Thyroid gland (tissue), 4 donors: ENCODE results near the gene GRB10. TPM values are rescaled to one million over a fixed set of nuclear protein-coding genes. Genes with fewer than 3 reads are reported as not detected.
A peak's percentile ranks its signal among the peaks of the same experiment; 100 is the strongest.

Source experiments
- DNase-seq, 2 donors: peaks; one replicate each; pipeline ENCODE4 v3.0.0-alpha.2; 2019
- H3K27ac ChIP-seq, 3 donors: fragments of 200-600 bp; sonication (generic); 1 replicate in 2 of 3; 2 replicates in 1 of 3; pipeline ENCODE4 v1.5.1; 2016 to 2019; ENCODE audit warnings: mild to moderate bottlenecking in 1 of 3, moderate library complexity in 1 of 3
- H3K27me3 ChIP-seq: fragments of 200-600 bp; sonication (generic); one replicate; pipeline ENCODE4 v1.5.1; 2019
- H3K36me3 ChIP-seq, 2 donors: fragments of 200-600 bp; sonication (generic); one replicate each; pipeline ENCODE4 v1.5.1; 2016 to 2019
- H3K4me1 ChIP-seq, 2 donors: fragments of 200-600 bp; sonication (generic); one replicate each; pipeline ENCODE4 v1.5.1; 2017 to 2019
- H3K4me3 ChIP-seq, 3 donors: fragments of 200-600 bp; sonication (generic); replicated peaks in 1 of 3; 1 replicate in 2 of 3; 2 replicates in 1 of 3; pipeline ENCODE4 v1.5.1; 2016; ENCODE audit warnings: mild to moderate bottlenecking in 1 of 3
- H3K9me3 ChIP-seq: fragments of 200-600 bp; sonication (generic); one replicate; pipeline ENCODE4 v1.5.1; 2017
- POLR2A ChIP-seq, 2 donors: fragments of 450-650 bp; IDR thresholded peaks; one replicate each; pipeline ENCODE4 v1.6.1; 2017; ENCODE audit warnings: antibody characterized with exemption in 2 of 2, mild to moderate bottlenecking in 2 of 2, moderate library complexity in 1 of 2
- WGBS, 2 donors: methylation state at CpG; one replicate each; pipeline ENCODE4 v1.1.5; 2017; 5-methylcytosine and 5-hydroxymethylcytosine counted together
- intact Hi-C: fragments of 100-400 bp; cut with DNase I; formaldehyde crosslinking; loops from one replicate; pipeline ENCODE4 v1.15.1; 2023
- total RNA-seq, 4 donors: library from RNA; depleted of rRNA; stranded (reverse); fragments of >200 nt; gene quantifications; one replicate each; pipeline ENCODE4 v1.2.3, GENCODE V29; 2016
- TF ChIP-seq, protein P1 (sequence below), 6 experiments: fragments of 200-600 bp in 3 of 6; fragments of 450-650 bp in 3 of 6; sonication (generic) in 3 of 6; IDR thresholded peaks; one replicate each; pipeline ENCODE4 v1.5.1; 2016 to 2019; ENCODE audit warnings: antibody characterized with exemption in 6 of 6, mild to moderate bottlenecking in 2 of 6, inconsistent platforms in 1 of 6, moderate library complexity in 1 of 6

Gene GRB10
- total RNA-seq, 4 donors from 2014 or later = 21.3 to 99.2 (median 39.6) TPM

DNA sequence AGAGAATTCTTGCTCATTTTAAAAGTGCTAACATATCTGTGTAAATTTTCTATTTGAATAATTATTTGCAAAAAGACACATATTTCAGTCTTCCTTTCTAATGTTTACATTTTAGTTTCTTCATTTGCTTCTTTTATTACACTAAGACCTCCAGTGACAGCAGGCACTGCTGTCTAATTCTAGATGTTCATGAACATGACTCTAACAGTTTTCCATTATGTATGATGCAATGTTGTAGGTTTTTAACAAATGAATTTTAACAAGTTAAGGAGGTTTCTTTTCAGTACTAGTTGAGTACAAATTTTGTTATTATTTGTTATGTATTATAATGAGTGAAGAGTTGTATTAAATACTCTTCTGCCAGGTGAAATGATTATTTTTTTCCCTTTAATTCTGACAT is 83.6 kb downstream of the GRB10 start:
- H3K4me3 ChIP-seq = no peak overlapping the region
- TF ChIP-seq, protein P1, sequence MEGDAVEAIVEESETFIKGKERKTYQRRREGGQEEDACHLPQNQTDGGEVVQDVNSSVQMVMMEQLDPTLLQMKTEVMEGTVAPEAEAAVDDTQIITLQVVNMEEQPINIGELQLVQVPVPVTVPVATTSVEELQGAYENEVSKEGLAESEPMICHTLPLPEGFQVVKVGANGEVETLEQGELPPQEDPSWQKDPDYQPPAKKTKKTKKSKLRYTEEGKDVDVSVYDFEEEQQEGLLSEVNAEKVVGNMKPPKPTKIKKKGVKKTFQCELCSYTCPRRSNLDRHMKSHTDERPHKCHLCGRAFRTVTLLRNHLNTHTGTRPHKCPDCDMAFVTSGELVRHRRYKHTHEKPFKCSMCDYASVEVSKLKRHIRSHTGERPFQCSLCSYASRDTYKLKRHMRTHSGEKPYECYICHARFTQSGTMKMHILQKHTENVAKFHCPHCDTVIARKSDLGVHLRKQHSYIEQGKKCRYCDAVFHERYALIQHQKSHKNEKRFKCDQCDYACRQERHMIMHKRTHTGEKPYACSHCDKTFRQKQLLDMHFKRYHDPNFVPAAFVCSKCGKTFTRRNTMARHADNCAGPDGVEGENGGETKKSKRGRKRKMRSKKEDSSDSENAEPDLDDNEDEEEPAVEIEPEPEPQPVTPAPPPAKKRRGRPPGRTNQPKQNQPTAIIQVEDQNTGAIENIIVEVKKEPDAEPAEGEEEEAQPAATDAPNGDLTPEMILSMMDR (IDR thresholded peaks at IDR 0.05) = no peak
- TF ChIP-seq POLR2A (IDR thresholded peaks at IDR 0.05) = no peak
- intact Hi-C loops = no loop called here
- H3K36me3 ChIP-seq = no peaks in the 10 kb centered on the region
- no peak overlapping the region for H3K27ac ChIP-seq
- H3K4me1 ChIP-seq = no peaks in the 10 kb centered on the region
- DNase-seq = no peak
- no peaks in the 10 kb centered on the region for H3K27me3 ChIP-seq
- no peaks in the 10 kb centered on the region for H3K9me3 ChIP-seq

DNA sequence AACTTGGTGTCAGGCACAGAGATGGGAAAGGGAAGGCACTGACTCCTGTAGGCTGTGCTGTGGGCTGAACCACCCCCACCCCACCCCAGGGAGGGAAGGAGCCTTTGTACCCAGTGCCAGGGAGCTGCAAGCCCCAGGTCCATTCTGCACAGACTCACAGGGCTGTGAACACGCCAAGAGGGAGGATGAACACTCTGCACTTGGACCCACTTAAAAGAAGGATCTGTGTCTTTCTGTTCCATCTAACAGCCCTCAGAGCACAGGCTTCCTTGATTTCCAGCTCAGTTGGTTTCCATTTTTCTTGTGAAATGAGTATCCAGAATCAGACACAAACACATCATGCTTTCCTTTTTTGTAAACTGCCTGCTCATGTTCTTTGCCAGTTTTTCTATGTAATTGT is 84.9 kb downstream of the GRB10 start:
- Histone ChIP-seq H3K27ac (no peak overlapping the region), H3K4me1 (no peaks in the 10 kb centered on the region), H3K9me3 (no peaks in the 10 kb centered on the region), H3K36me3 (no peaks in the 10 kb centered on the region), H3K27me3 (no peaks in the 10 kb centered on the region), H3K4me3 (no peak overlapping the region)
- 53 to 100% methylated on average over 1 of the region's 1 CpG for WGBS, 2 donors
- DNase-seq = no peak
- no peak for TF ChIP-seq POLR2A (IDR thresholded peaks at IDR 0.05)
- TF ChIP-seq, protein P1 (IDR thresholded peaks at IDR 0.05) = no peak
- intact Hi-C loops = no loop called here

DNA sequence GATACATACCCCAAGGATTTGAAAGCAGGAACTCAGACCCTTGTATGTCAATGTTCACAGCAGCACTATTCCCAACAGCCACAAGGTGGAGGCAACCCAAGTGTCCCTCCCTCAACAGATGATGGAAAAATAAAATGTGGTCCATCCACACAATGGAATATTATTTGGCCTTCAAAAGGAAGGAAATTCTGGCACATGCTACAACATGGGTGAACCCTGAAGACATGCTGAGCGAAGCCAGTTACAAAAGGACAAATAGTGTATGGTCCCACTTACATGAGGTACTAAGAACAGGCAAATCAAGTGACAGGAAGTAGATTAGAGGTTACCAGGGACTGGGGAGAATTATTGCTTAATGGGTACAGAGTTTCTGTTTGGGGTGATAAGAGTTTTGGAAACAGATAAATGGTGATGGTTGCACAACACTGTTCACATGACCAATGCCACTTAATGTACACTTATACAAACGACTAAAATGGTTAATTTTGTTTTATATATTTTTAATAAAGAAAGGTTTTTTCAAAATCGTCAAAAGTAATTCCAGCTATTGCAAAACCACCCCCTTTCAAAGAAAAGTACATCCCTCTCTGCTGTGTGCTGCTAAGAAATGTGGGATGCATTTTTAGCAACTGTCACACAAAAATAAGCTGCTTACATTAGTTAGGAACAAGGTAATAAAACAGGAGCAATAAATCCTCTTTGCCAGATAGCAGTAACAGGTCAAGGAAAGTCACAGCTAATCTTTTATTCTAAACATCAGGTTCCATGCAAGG is 85.7 kb downstream of the GRB10 start:
- H3K27ac ChIP-seq = no peak overlapping the region
- H3K27me3 ChIP-seq = no peaks in the 10 kb centered on the region
- H3K4me1 ChIP-seq = no peaks in the 10 kb centered on the region
- intact Hi-C loops = no loop called here
- 82 to 89% methylated on average over 3 of the region's 3 CpGs for WGBS, 2 donors
- no peak for DNase-seq
- no peaks in the 10 kb centered on the region for H3K36me3 ChIP-seq
- H3K4me3 ChIP-seq = no peak overlapping the region
- no peaks in the 10 kb centered on the region for H3K9me3 ChIP-seq
- TF ChIP-seq, protein P1 (IDR thresholded peaks at IDR 0.05) = peak in 1 of 6 experiments; percentile 26
- TF ChIP-seq POLR2A (IDR thresholded peaks at IDR 0.05) = no peak

DNA sequence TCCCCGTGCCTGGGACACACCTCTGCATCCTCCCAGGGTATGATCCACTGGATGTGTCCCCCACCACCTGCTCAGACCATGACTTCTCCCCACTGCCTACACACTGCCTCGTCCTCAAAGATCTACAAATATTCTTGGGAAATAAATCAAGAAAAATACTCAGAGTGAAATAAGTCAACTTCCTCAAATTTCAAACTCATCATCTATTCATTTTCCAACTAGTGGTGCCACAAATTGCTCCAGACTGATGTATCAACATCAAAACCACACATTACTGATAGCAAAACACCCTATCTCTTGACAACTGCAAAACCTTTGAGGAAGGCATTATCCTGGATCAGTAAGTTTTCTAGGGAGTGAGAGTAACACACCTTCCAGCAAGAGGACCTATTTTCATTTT is 87.7 kb downstream of the GRB10 start:
- H3K4me1 ChIP-seq = no peaks in the 10 kb centered on the region
- H3K27ac ChIP-seq = no peak overlapping the region
- 63 to 96% methylated on average over 2 of the region's 2 CpGs for WGBS, 2 donors
- no peaks in the 10 kb centered on the region for H3K36me3 ChIP-seq
- intact Hi-C loops = no loop called here
- no peaks in the 10 kb centered on the region for H3K27me3 ChIP-seq
- no peaks in the 10 kb centered on the region for H3K9me3 ChIP-seq
- H3K4me3 ChIP-seq = no peak overlapping the region
- TF ChIP-seq POLR2A (IDR thresholded peaks at IDR 0.05) = no peak
- no peak for DNase-seq

DNA sequence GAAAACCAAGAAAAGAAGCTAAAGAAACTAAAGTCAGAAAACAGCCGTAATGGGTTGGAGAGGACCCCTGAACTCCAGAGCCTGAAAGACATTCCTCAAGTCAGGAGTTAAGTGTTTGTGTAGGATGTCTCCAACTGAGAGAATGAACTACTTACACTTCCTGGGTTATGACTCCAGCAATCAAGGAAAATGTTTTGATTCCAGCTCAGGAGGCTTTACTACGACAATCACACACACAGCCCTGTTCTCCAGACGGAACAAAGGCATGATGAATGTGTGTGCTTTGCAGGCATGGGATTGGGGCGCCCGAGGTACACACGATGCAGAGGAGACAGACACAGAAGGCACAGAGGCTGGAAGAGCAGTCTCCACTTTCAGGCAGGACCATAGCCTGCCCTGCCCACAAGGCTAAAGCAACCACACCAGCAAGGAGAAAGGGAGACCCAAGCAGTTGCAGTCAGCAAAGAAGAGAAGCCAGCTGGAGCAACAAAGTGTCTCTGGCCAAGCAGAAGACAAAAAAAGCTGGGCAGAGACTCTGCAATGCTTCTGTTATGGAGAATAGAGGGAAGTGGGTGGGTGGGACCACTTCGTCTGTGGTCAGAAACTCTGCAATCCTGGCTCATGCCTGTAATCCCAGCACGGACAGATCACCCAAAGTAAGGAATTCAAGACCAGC is 89.1 kb downstream of the GRB10 start:
- H3K9me3 ChIP-seq = no peaks in the 10 kb centered on the region
- no peaks in the 10 kb centered on the region for H3K36me3 ChIP-seq
- intact Hi-C loops = no loop called here
- no peak for DNase-seq
- WGBS, 2 donors = 60 to 68% methylated on average over 8 of the region's 8 CpGs
- no peak overlapping the region for H3K27ac ChIP-seq
- H3K27me3 ChIP-seq = no peaks in the 10 kb centered on the region
- no peak overlapping the region for H3K4me3 ChIP-seq
- no peaks in the 10 kb centered on the region for H3K4me1 ChIP-seq
- TF ChIP-seq POLR2A (IDR thresholded peaks at IDR 0.05) = no peak
- TF ChIP-seq, protein P1 (IDR thresholded peaks at IDR 0.05) = no peak
